Esophagus muscularis mucosa (tissue), 4 donors: ENCODE measurements around the gene PBX4. TPM values are rescaled to one million over a fixed set of nuclear protein-coding genes. Genes with fewer than 3 reads are reported as not detected.

Experiments used
- DNase-seq: peaks from one replicate; pipeline ENCODE4 v3.0.0-alpha.2; 2017; ENCODE audit errors: extremely low spot score
- H3K27ac ChIP-seq, 4 donors: fragments of 200-600 bp; sonication (generic); replicated peaks in 1 of 4; 1 replicate in 3 of 4; 2 replicates in 1 of 4; pipeline ENCODE4 v1.5.1; 2016 to 2019; ENCODE audit warnings: mild to moderate bottlenecking in 1 of 4
- H3K27me3 ChIP-seq, 4 donors: fragments of 200-600 bp; sonication (generic); one replicate each; pipeline versions ENCODE4 v1.5.1 to v1.6.0; 2016 to 2019
- H3K36me3 ChIP-seq, 4 donors: fragments of 200-600 bp; sonication (generic); one replicate each; pipeline ENCODE4 v1.5.1; 2016 to 2019
- H3K4me1 ChIP-seq, 4 donors: fragments of 200-600 bp; sonication (generic); one replicate each; pipeline ENCODE4 v1.5.1; 2016 to 2019
- H3K4me3 ChIP-seq, 4 donors: fragments of 200-600 bp; sonication (generic); 1 replicate in 2 of 4; 2 replicates in 2 of 4; pipeline ENCODE4 v1.5.1; 2016 to 2019; ENCODE audit warnings: mild to moderate bottlenecking in 4 of 4, moderate library complexity in 1 of 4
- H3K9me3 ChIP-seq, 4 donors: fragments of 200-600 bp; sonication (generic); 1 replicate in 3 of 4; 2 replicates in 1 of 4; pipeline ENCODE4 v1.5.1; 2016 to 2019
- CTCF ChIP-seq, 3 experiments: fragments of 200-600 bp in 2 of 3; fragments of 450-650 bp in 1 of 3; sonication (generic) in 2 of 3; IDR thresholded peaks; one replicate each; pipeline ENCODE4 v1.5.1; 2017 to 2019; ENCODE audit warnings: antibody characterized with exemption in 3 of 3, mild to moderate bottlenecking in 2 of 3, moderate library complexity in 1 of 3
- EP300 ChIP-seq: sonication (generic); formaldehyde crosslinking; IDR thresholded peaks from one replicate; pipeline ENCODE4 v1.6.1; 2017; ENCODE audit warnings: antibody characterized with exemption
- POLR2A ChIP-seq: fragments of 450-650 bp; IDR thresholded peaks from one replicate; pipeline ENCODE4 v1.6.1; 2017; ENCODE audit warnings: antibody characterized with exemption, moderate library complexity, mild to moderate bottlenecking, low read depth
- POLR2AphosphoS5 ChIP-seq, 2 donors: sonication (generic); formaldehyde crosslinking; IDR thresholded peaks; one replicate each; pipeline ENCODE4 v1.6.1; 2017; ENCODE audit warnings: antibody characterized with exemption in 2 of 2
- WGBS: methylation state at CpG from one replicate; pipeline ENCODE4 v1.1.5; 2018; 5-methylcytosine and 5-hydroxymethylcytosine counted together
- intact Hi-C: fragments of 100-400 bp; cut with DNase I; formaldehyde crosslinking; loops from one replicate; pipeline ENCODE4 v1.15.1; 2023
- total RNA-seq, 4 donors: library from RNA; depleted of rRNA; stranded (reverse); fragments of >200 nt; gene quantifications; one replicate each; pipeline versions ENCODE4 v1.1.0 to v1.2.1, GENCODE V29; 2016

Gene PBX4
- total RNA-seq, 4 donors from 2014 or later = 0.66 to 3.7 (median 0.98) TPM; not detected in 1

- DNase-seq = no peak
- Histone ChIP-seq H3K4me3 (no peak overlapping the region), H3K27me3 (no peaks in the 10 kb centered on the region), H3K4me1 (no peaks in the 10 kb centered on the region), H3K27ac (no peak overlapping the region), H3K9me3 (no peaks in the 10 kb centered on the region), H3K36me3 (peaks cover 3 to 51% (median 18%) of the 10 kb centered on the region in 4 donors)
- intact Hi-C loops = no loop called here
- 87% methylated on average over 27 of the region's 27 CpGs for WGBS
- TF ChIP-seq EP300 (no peak), POLR2A (no peak), CTCF (IDR thresholded peaks at IDR 0.05) (no peak), POLR2AphosphoS5 (IDR thresholded peaks at IDR 0.05) (no peak)
Observed at GRCh38 chr19:19637186-19637522, 18.7 kb upstream of the PBX4 start.

GRCh38 chr19:19636573-19637185, 18.2 kb upstream of the PBX4 start:
- no peak overlapping the region for H3K4me3 ChIP-seq
- no peak for TF ChIP-seq POLR2AphosphoS5 (IDR thresholded peaks at IDR 0.05)
- no peak for TF ChIP-seq EP300
- TF ChIP-seq CTCF (IDR thresholded peaks at IDR 0.05) = no peak
- TF ChIP-seq POLR2A = no peak
- peaks cover 3 to 51% (median 18%) of the 10 kb centered on the region in 4 donors for H3K36me3 ChIP-seq
- WGBS = 94% methylated on average over 9 of the region's 9 CpGs
- intact Hi-C loops = no loop called here
- H3K4me1 ChIP-seq = no peaks in the 10 kb centered on the region
- no peak overlapping the region for H3K27ac ChIP-seq
- no peak for DNase-seq
- H3K9me3 ChIP-seq = no peaks in the 10 kb centered on the region
- H3K27me3 ChIP-seq = no peaks in the 10 kb centered on the region

GRCh38 chr19:19635313-19635702, 16.8 kb upstream of the PBX4 start:
- Histone ChIP-seq H3K27me3 (no peaks in the 10 kb centered on the region), H3K4me3 (no peak overlapping the region), H3K9me3 (no peaks in the 10 kb centered on the region), H3K27ac (no peak overlapping the region), H3K36me3 (peaks cover 3 to 54% (median 18%) of the 10 kb centered on the region in 4 donors), H3K4me1 (no peaks in the 10 kb centered on the region)
- WGBS = 95% methylated on average over 13 of the region's 14 CpGs
- no peak for DNase-seq
- intact Hi-C loops = no loop called here
- no peak for TF ChIP-seq POLR2AphosphoS5 (IDR thresholded peaks at IDR 0.05)
- TF ChIP-seq CTCF (IDR thresholded peaks at IDR 0.05) = no peak
- no peak for TF ChIP-seq POLR2A
- TF ChIP-seq EP300 = no peak

- Histone ChIP-seq H3K27me3 (no peaks in the 10 kb centered on the region), H3K9me3 (no peaks in the 10 kb centered on the region), H3K27ac (no peak overlapping the region), H3K36me3 (peaks cover 3 to 54% (median 20%) of the 10 kb centered on the region in 4 donors), H3K4me1 (no peaks in the 10 kb centered on the region), H3K4me3 (no peak overlapping the region)
- TF ChIP-seq POLR2A (no peak), POLR2AphosphoS5 (IDR thresholded peaks at IDR 0.05) (no peak), CTCF (IDR thresholded peaks at IDR 0.05) (no peak), EP300 (no peak)
- DNase-seq = no peak
- 93% methylated on average over 32 of the region's 36 CpGs for WGBS
- intact Hi-C loops = no loop called here
Observed at GRCh38 chr19:19634516-19635312, 16.2 kb upstream of the PBX4 start.
